GM10266 (cell line): ENCODE measurements around the gene LAMA1.

Source experiments
- DNase-seq: peaks from one replicate; pipeline ENCODE4 v3.0.0; 2012; ENCODE audit errors: extremely low spot score
- CTCF ChIP-seq: IDR thresholded peaks from 2 replicates; pipeline ENCODE4 v1.5.1; 2012; ENCODE audit warnings: mild to moderate bottlenecking, low read depth; ENCODE audit not compliant: control insufficient read depth, insufficient read depth; ENCODE audit errors: missing control alignments

LAMA1 gene

GRCh38 chr18:6976935-6977334 lies 140.7 kb downstream of the LAMA1 start:
- TF ChIP-seq CTCF: no peak
- DNase-seq: no peak

GRCh38 chr18:6975084-6975483 lies 142.5 kb downstream of the LAMA1 start:
- TF ChIP-seq CTCF: no peak
- DNase-seq: no peak

GRCh38 chr18:6971823-6972478 lies 145.6 kb downstream of the LAMA1 start:
- DNase-seq: no peak
- no peak for TF ChIP-seq CTCF

- no peak for TF ChIP-seq CTCF
- DNase-seq: no peak
Measured at GRCh38 chr18:6963452-6964097, 154.0 kb downstream of the LAMA1 start.

- no peak for DNase-seq
- no peak for TF ChIP-seq CTCF
Measured at GRCh38 chr18:6962571-6963451, 154.8 kb downstream of the LAMA1 start.

GRCh38 chr18:6961331-6961730 lies 156.3 kb downstream of the LAMA1 start:
- TF ChIP-seq CTCF: no peak
- no peak for DNase-seq
